Mucosa of stomach (tissue), 1 donor: ENCODE data around the gene PLXNB1.

ENCODE experiments used
- H3K27me3 ChIP-seq: one replicate; pipeline ENCODE4 v1.7.0; 2013; ENCODE audit warnings: mild to moderate bottlenecking, low read length; ENCODE audit not compliant: control insufficient read depth, insufficient read depth
- H3K36me3 ChIP-seq: one replicate; pipeline ENCODE4 v1.7.0; 2013; ENCODE audit warnings: low read length; ENCODE audit not compliant: control insufficient read depth, insufficient read depth
- H3K4me1 ChIP-seq: one replicate; pipeline ENCODE4 v1.7.0; 2013; ENCODE audit warnings: mild to moderate bottlenecking, low read length; ENCODE audit not compliant: control insufficient read depth, insufficient read depth
- H3K4me3 ChIP-seq: one replicate; pipeline ENCODE4 v1.7.0; 2013; ENCODE audit warnings: low read length
- H3K9ac ChIP-seq: one replicate; pipeline ENCODE4 v1.7.0; 2013; ENCODE audit warnings: mild to moderate bottlenecking, low read length, moderate library complexity
- H3K9me3 ChIP-seq: one replicate; pipeline ENCODE4 v1.7.0; 2013; ENCODE audit warnings: mild to moderate bottlenecking, low read length, moderate library complexity; ENCODE audit not compliant: control insufficient read depth
- donor health status: Pancreatic carcinoma.

The PLXNB1 gene

GRCh38 chr3:48428572-48429316 is 1.1 kb downstream of the PLXNB1 start:
- H3K9me3 ChIP-seq, result no peaks in the 10 kb centered on the region
- peak overlapping the region; percentile 39 for H3K4me3 ChIP-seq
- H3K36me3 ChIP-seq, result no peaks in the 10 kb centered on the region
- H3K27me3 ChIP-seq, result no peaks in the 10 kb centered on the region
- peak overlapping the region; percentile 77 for H3K9ac ChIP-seq
- peaks cover 60% of the 10 kb centered on the region for H3K4me1 ChIP-seq

GRCh38 chr3:48428088-48428571 is 1.8 kb downstream of the PLXNB1 start:
- Histone ChIP-seq H3K9me3 (no peaks in the 10 kb centered on the region), H3K9ac (peak overlapping the region; percentile 77), H3K27me3 (no peaks in the 10 kb centered on the region), H3K4me1 (peaks cover 55% of the 10 kb centered on the region), H3K4me3 (peak overlapping the region; percentile 11), H3K36me3 (no peaks in the 10 kb centered on the region)

- Histone ChIP-seq H3K9me3 (no peaks in the 10 kb centered on the region), H3K27me3 (no peaks in the 10 kb centered on the region), H3K4me3 (peak overlapping the region; percentile 11), H3K9ac (peak overlapping the region; percentile 77), H3K36me3 (peaks cover 1% of the 10 kb centered on the region), H3K4me1 (peaks cover 56% of the 10 kb centered on the region)
Observed at GRCh38 chr3:48427630-48427962, 2.3 kb downstream of the PLXNB1 start.

GRCh38 chr3:48426944-48427629 is 2.8 kb downstream of the PLXNB1 start:
- Histone ChIP-seq H3K4me1 (peaks cover 58% of the 10 kb centered on the region), H3K9ac (peak overlapping the region; percentile 77), H3K27me3 (no peaks in the 10 kb centered on the region), H3K4me3 (peak overlapping the region; percentile 11), H3K9me3 (no peaks in the 10 kb centered on the region), H3K36me3 (peaks cover 5% of the 10 kb centered on the region)

- no peaks in the 10 kb centered on the region for H3K27me3 ChIP-seq
- no peaks in the 10 kb centered on the region for H3K9me3 ChIP-seq
- peaks cover 58% of the 10 kb centered on the region for H3K4me1 ChIP-seq
- peaks cover 5% of the 10 kb centered on the region for H3K36me3 ChIP-seq
- no peak overlapping the region for H3K4me3 ChIP-seq
- peak overlapping the region; percentile 10 for H3K9ac ChIP-seq
Observed at GRCh38 chr3:48426401-48426909, 3.4 kb downstream of the PLXNB1 start.

GRCh38 chr3:48425281-48425812 is 4.5 kb downstream of the PLXNB1 start:
- Histone ChIP-seq H3K9me3 (no peaks in the 10 kb centered on the region), H3K27me3 (no peaks in the 10 kb centered on the region), H3K36me3 (peaks cover 5% of the 10 kb centered on the region), H3K9ac (peak overlapping the region; percentile 47), H3K4me1 (peaks cover 50% of the 10 kb centered on the region), H3K4me3 (no peak overlapping the region)

GRCh38 chr3:48423883-48424695 is 5.8 kb downstream of the PLXNB1 start:
- Histone ChIP-seq H3K9me3 (no peaks in the 10 kb centered on the region), H3K4me3 (no peak overlapping the region), H3K27me3 (no peaks in the 10 kb centered on the region), H3K4me1 (peaks cover 44% of the 10 kb centered on the region), H3K36me3 (peaks cover 5% of the 10 kb centered on the region), H3K9ac (no peak overlapping the region)

- H3K27me3 ChIP-seq, result no peaks in the 10 kb centered on the region
- no peaks in the 10 kb centered on the region for H3K9me3 ChIP-seq
- no peak overlapping the region for H3K4me3 ChIP-seq
- peaks cover 43% of the 10 kb centered on the region for H3K4me1 ChIP-seq
- H3K9ac ChIP-seq, result no peak overlapping the region
- peaks cover 5% of the 10 kb centered on the region for H3K36me3 ChIP-seq
Observed at GRCh38 chr3:48423241-48423882, 6.5 kb downstream of the PLXNB1 start.

GRCh38 chr3:48422681-48423080 is 7.2 kb downstream of the PLXNB1 start:
- H3K36me3 ChIP-seq, result peaks cover 5% of the 10 kb centered on the region
- H3K27me3 ChIP-seq, result no peaks in the 10 kb centered on the region
- peaks cover 36% of the 10 kb centered on the region for H3K4me1 ChIP-seq
- H3K9ac ChIP-seq, result no peak overlapping the region
- H3K4me3 ChIP-seq, result no peak overlapping the region
- H3K9me3 ChIP-seq, result no peaks in the 10 kb centered on the region

GRCh38 chr3:48422272-48422671 is 7.6 kb downstream of the PLXNB1 start:
- Histone ChIP-seq H3K27me3 (no peaks in the 10 kb centered on the region), H3K9ac (no peak overlapping the region), H3K36me3 (peaks cover 5% of the 10 kb centered on the region), H3K4me1 (peaks cover 32% of the 10 kb centered on the region), H3K9me3 (no peaks in the 10 kb centered on the region), H3K4me3 (no peak overlapping the region)

GRCh38 chr3:48420561-48420960 is 9.3 kb downstream of the PLXNB1 start:
- Histone ChIP-seq H3K27me3 (no peaks in the 10 kb centered on the region), H3K36me3 (peaks cover 13% of the 10 kb centered on the region), H3K9ac (no peak overlapping the region), H3K4me1 (peaks cover 17% of the 10 kb centered on the region), H3K9me3 (no peaks in the 10 kb centered on the region), H3K4me3 (no peak overlapping the region)
